K562 (cell line): ENCODE results near the gene ABHD5. TPM values are rescaled to one million over a fixed set of nuclear protein-coding genes. Genes with fewer than 3 reads are reported as not detected.
A peak's percentile ranks its signal among the peaks of the same experiment; 100 is the strongest.

Experiments used
- AFF1 ChIP-seq, 2 experiments: fragments of 450-650 bp; IDR thresholded peaks; 2 replicates each; pipeline ENCODE4 v1.6.1; 2018; ENCODE audit warnings: mild to moderate bottlenecking in 2 of 2, low read depth in 1 of 2; ENCODE audit not compliant: partially characterized antibody in 2 of 2
- CBX3 ChIP-seq, 2 experiments: IDR thresholded peaks; 1 replicate in 1 of 2; 2 replicates in 1 of 2; pipeline ENCODE4 v1.6.1; 2012; ENCODE audit warnings: inconsistent platforms in 2 of 2, low read length in 2 of 2, borderline replicate concordance in 1 of 2, control low read depth in 1 of 2
- CTBP1 ChIP-seq: fragments of 450-650 bp; IDR thresholded peaks from 2 replicates; pipeline ENCODE4 v1.6.1; 2016; ENCODE audit warnings: borderline replicate concordance
- CUX1 ChIP-seq: fragments of 200-800 bp; sonication (Bioruptor generic); IDR thresholded peaks from 2 replicates; pipeline ENCODE4 v1.6.1; 2016; ENCODE audit warnings: missing genetic modification characterization, missing compliant biosample characterization
- DEAF1 ChIP-seq: fragments of 450-650 bp; formaldehyde crosslinking; IDR thresholded peaks from 2 replicates; pipeline ENCODE4 v1.4.0; 2020; ENCODE audit warnings: mild to moderate bottlenecking, moderate library complexity
- NBN ChIP-seq: fragments of 450-650 bp; IDR thresholded peaks from 2 replicates; pipeline ENCODE4 v1.6.1; 2016; ENCODE audit warnings: low read depth, mild to moderate bottlenecking
- RAD21 ChIP-seq, 2 experiments: fragments of 250-450 bp in 1 of 2; fragments of 450-650 bp in 1 of 2; sonication (Bioruptor Pico) in 1 of 2; formaldehyde crosslinking in 1 of 2; IDR thresholded peaks in 1 of 2; conservative IDR thresholded peaks in 1 of 2; 2 replicates each; pipeline versions ENCODE4 v1.4.0 to v1.8.0; 2020 to 2022; ENCODE audit warnings: mild to moderate bottlenecking in 2 of 2, moderate library complexity in 1 of 2
- SOX6 ChIP-seq: fragments of 450-650 bp; IDR thresholded peaks from 2 replicates; pipeline ENCODE4 v1.6.1; 2014; ENCODE audit warnings: mild to moderate bottlenecking
- TCF3 ChIP-seq: sonication (generic); formaldehyde crosslinking; IDR thresholded peaks from 2 replicates; pipeline ENCODE4 v1.4.0; 2020; ENCODE audit warnings: mild to moderate bottlenecking, missing genetic modification reagents
- ZBED1 ChIP-seq: IDR thresholded peaks from 2 replicates; pipeline ENCODE4 v1.6.1; 2014
- ZNF644 ChIP-seq: fragments of 200-800 bp; sonication (Bioruptor generic); IDR thresholded peaks from 2 replicates; pipeline ENCODE4 v1.6.1; 2016; ENCODE audit warnings: low read depth, missing genetic modification characterization, missing compliant biosample characterization
- polyA plus RNA-seq, 8 experiments: library from polyadenylated mRNA; depleted of rRNA in 4 of 8; stranded (reverse) in 5 of 8; unstranded in 3 of 8; fragments of >200 nt; fragmentation: Nextera tagmentation in 2 of 8; fragmentation: Illumina TruSeq in 1 of 8; extraction: Ambion mirVana in 2 of 8; extraction: Trizol in 1 of 8; gene quantifications; 2 replicates each; pipeline versions ENCODE4 v1.2.1 to v1.2.3, GENCODE V29; 2011 to 2014; ENCODE audit warnings: inconsistent platforms in 1 of 8, missing spikeins in 1 of 8
- total RNA-seq, 7 experiments: library from RNA; depleted of rRNA in 6 of 7; stranded (reverse); fragments of >200 nt in 6 of 7; fragmentation: Illumina TruSeq in 2 of 7; extraction: Trizol in 2 of 7; gene quantifications; 2 replicates each; pipeline versions ENCODE4 v1.2.1 to v1.2.3, GENCODE V29; 2011 to 2021; ENCODE audit warnings: low replicate concordance in 1 of 7
- TF ChIP-seq, protein P1 (sequence below): fragments of 250-450 bp; sonication (Bioruptor Pico); IDR thresholded peaks from 2 replicates; pipeline ENCODE4 v1.8.0; 2021; ENCODE audit warnings: mild to moderate bottlenecking, moderate library complexity

The ABHD5 gene
- total and polyA plus RNA-seq, 9 of the 15 experiments (the other 6 are each of a cell fraction or from before 2014, with no cell fraction given) = 27.8 to 61.7 (median 39.9) TPM

- peak in 1 of 2 experiments; percentile 86 for TF ChIP-seq AFF1 (IDR thresholded peaks at IDR 0.05; ENCODE audit: low read depth in 1 of 2, partially characterized antibody in 2 of 2)
- peak; percentile 85; the same call in 1 of the 2 replicates for TF ChIP-seq ZBED1
- TF ChIP-seq RAD21 (CRISPR knock-in tag; conservative IDR thresholded peaks at IDR 0.05 in 1 of 2, IDR thresholded peaks at IDR 0.05 in 1 of 2) = peak in 1 of 2 experiments; percentile 47; a peak in 2 of 4 replicates
- TF ChIP-seq, protein P1, sequence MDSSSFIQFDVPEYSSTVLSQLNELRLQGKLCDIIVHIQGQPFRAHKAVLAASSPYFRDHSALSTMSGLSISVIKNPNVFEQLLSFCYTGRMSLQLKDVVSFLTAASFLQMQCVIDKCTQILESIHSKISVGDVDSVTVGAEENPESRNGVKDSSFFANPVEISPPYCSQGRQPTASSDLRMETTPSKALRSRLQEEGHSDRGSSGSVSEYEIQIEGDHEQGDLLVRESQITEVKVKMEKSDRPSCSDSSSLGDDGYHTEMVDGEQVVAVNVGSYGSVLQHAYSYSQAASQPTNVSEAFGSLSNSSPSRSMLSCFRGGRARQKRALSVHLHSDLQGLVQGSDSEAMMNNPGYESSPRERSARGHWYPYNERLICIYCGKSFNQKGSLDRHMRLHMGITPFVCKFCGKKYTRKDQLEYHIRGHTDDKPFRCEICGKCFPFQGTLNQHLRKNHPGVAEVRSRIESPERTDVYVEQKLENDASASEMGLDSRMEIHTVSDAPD (CRISPR knock-in tag) = peak; percentile 39; the same call in 1 of the 2 replicates
- peak; percentile 82; the same call in 1 of the 2 replicates for TF ChIP-seq CUX1 (CRISPR knock-in tag)
- TF ChIP-seq SOX6 = peak; percentile 98
- TF ChIP-seq NBN = peak; percentile 74; the same call in 1 of the 2 replicates
- TF ChIP-seq TCF3 (CRISPR knock-in tag) = peak; percentile 99
- TF ChIP-seq DEAF1 (CRISPR knock-in tag) = 0 out of 2 replicates have a peak, but pooled peaks have one; percentile 18
- TF ChIP-seq CBX3 (IDR thresholded peaks at IDR 0.05; ENCODE audit: borderline replicate concordance in 1 of 2, low read length in 2 of 2) = peak in 1 of 2 experiments; percentile 68; a peak in 2 of 3 replicates
- peak; percentile 78; the same call in 1 of the 2 replicates for TF ChIP-seq CTBP1
- peak; percentile 81; the same call in 1 of the 2 replicates for TF ChIP-seq ZNF644 (tag)
- TF ChIP-seq, all 486 proteins: peak for 152; not testable (repeated sequence) for 334
Measured at GRCh38 chr3:43678375-43678774, 12.4 kb upstream of the ABHD5 start (continued).
